A549 treated with CpdA at 1 μM for 4 hours (cell line): Measurements from ENCODE around the gene PDIK1L. TPM values are rescaled to one million over a fixed set of nuclear protein-coding genes. Genes with fewer than 3 reads are reported as not detected.

Experiments
- total RNA-seq: library from RNA; stranded (reverse); fragments of 200-300 nt; extraction: Qiagen RNA extraction; gene quantifications from 5 replicates; pipeline ENCODE4 v1.2.3, GENCODE V29; 2022; ENCODE audit warnings: low read depth

PDIK1L gene
- total RNA-seq: 1.7 to 2.6 TPM (median 1.7 TPM) in 5 replicates

GRCh38 chr1:26111530-26112406 lies at the start of gene PDIK1L:
TSS of gene PDIK1L (plus strand) at chr1:26111824. CDS start at chr1:26114309, 2,485 bp downstream.

DNA sequence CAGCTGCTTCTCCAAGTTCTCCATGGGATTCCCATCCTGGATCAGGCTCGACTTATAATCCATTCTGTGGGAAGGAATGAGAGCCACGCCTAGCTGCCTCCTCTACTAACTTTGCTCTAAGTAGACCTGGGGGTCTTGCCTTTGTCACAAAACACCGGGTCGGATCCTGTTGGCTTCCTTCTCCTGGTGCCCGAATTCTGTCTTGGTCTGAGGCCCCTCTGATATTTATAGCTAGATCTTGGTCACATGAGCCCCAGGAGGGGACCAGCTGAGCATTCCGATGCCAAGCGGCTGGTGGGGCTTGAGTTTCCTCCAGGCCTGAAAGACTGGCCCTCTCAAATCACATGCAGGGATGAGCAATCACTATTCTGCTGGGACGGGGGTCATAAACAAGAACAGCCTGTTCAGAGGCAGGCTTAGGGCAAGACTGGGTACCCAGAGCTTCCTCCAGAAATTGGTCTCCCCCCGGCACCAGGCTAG lies 44.2 kb upstream of the PDIK1L start, which contains the start of gene TRIM63:
TSS of gene TRIM63 (minus strand) at position 199 of the 480 bp plus-strand sequence. CDS start at position 63, 136 bp downstream.

DNA sequence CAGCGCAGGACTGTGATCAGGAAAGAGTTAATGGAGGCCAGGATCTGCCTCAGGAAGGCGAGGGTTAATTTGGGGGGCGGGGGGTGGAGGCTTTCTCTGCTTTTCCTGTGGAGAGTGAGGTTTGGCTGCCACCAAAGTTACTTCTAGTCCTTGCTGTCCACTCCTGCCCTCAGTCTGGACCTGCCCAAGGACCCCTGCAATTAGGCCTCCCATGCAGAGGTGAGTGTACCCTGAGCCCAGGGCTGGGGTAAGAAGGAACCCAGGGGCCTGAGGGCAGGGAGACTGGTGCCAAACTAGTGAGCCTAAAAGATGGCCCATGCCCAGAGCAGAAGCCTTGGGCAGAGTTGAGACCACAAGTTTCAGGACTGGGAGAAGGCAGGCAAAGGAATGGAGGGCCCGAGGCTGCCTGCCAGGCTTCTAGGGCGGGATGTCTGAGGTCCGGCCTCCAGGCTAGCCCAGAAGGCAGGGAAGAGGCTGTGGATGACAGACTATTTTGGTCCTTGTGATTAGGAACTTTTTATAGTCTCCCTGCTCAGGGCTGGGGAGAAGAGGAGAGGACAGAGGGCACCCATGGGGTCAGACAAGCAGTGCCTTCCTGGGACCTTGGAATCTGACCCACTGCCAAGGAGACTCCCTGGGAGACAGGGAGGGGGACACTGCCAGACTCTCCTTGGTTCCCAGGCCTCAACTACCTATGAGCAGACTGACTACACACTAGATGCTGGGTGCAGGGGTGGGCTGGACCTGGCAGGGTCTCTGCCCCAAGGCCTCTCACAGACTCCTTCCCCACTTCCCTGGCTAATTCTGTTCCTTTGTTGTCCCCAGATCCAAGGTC lies 47.5 kb downstream of the PDIK1L start, which contains the start of gene FAM110D:
TSS of gene FAM110D (plus strand) at position 172 of the 835 bp plus-strand sequence. CDS start 2,213 bp downstream, outside the sequence.

DNA sequence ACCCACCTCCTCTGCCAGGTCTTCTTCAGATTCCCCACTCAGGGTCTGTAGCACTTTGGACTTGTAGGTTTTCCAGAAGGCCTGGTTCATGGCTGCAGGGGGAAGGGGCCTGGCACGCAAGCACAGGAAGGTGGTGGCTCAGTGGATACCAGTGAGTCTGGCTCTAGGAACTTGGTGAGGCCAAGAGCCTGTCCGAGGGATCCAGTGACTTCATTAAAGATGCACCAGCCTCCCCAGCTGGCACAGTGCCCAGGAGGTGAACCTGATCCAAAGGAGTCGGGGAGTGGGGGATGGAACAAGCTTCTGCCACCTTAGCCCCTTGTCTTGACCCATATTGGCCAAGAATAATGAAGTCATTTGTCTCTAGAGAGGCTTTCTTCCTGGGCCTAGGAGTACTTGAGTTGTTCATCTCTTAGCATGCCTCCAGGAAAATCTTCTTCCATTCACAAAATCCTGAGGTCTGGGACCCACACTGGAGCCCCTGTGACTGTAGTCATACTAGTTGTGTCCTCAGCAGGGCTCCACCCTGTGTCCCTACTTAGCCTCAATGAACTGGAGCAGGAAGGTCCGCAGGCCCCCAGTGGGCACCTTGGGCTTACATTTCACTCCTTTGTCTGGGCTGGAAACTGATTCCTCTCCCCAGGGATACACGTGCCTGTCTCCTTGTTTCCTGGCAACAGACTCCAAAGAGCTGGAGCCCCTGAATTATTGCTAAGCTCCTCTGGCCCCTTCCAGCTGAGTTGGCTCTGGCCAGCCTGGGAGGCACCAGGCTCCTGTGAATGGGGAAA lies 57.0 kb downstream of the PDIK1L start, which contains the start of gene C1orf232:
TSS of gene C1orf232 (minus strand) at position 554 of the 788 bp plus-strand sequence. CDS start at position 90, 464 bp downstream.

GRCh38 chr1:26169669-26170471 lies 58.2 kb downstream of the PDIK1L start, which contains the start of gene ZNF593:
TSS of gene ZNF593 (plus strand) at chr1:26169908. CDS start at chr1:26169984, 76 bp downstream.

GRCh38 chr1:26171084-26172072 lies 59.8 kb downstream of the PDIK1L start, which contains the start of gene ZNF593OS:
TSS of gene ZNF593OS (minus strand) at chr1:26171832. CDS start at chr1:26171661, 171 bp downstream.

Other genes starting within 250 kb of the PDIK1L start
- 2.6 to 4.0 TPM (median 3.3 TPM) in 5 replicates for gene PAQR7, start 236.1 kb upstream of the PDIK1L start, total RNA-seq
- 183 to 215 TPM (median 203 TPM) in 5 replicates for gene STMN1, start 205.4 kb upstream of the PDIK1L start, total RNA-seq
- 6.9 to 9.1 TPM (median 7.8 TPM) in 5 replicates for gene PAFAH2, start 113.8 kb upstream of the PDIK1L start, total RNA-seq
- not detected in 5 replicates for gene EXTL1, start 90.0 kb upstream of the PDIK1L start, total RNA-seq
- 0.03 to 0.17 TPM (median 0.04 TPM) in 4 of 5 replicates, not detected in the other for gene SLC30A2, start 65.7 kb upstream of the PDIK1L start, total RNA-seq
- gene TRIM63, start 44.2 kb upstream of the PDIK1L start, total RNA-seq: 0.03 TPM in 1 of 5 replicates, not detected in the others
- 0.01 to 0.06 TPM in 2 of 5 replicates, not detected in the others for gene FAM110D, start 47.3 kb downstream of the PDIK1L start, total RNA-seq
- not detected in 5 replicates for gene C1orf232, start 57.1 kb downstream of the PDIK1L start, total RNA-seq
- gene ZNF593, start 58.1 kb downstream of the PDIK1L start, total RNA-seq: 48.2 to 75.7 TPM (median 67.5 TPM) in 5 replicates
- 0.22 to 0.34 TPM (median 0.27 TPM) in 4 of 5 replicates, not detected in the other for gene ZNF593OS, start 60.0 kb downstream of the PDIK1L start, total RNA-seq
- gene CNKSR1, start 65.7 kb downstream of the PDIK1L start, total RNA-seq: 0.21 to 0.45 TPM (median 0.35 TPM) in 4 of 5 replicates, not detected in the other
- not detected in 5 replicates for gene CATSPER4, start 78.8 kb downstream of the PDIK1L start, total RNA-seq
- 12.4 to 14.7 TPM (median 13.9 TPM) in 5 replicates for gene CEP85, start 122.4 kb downstream of the PDIK1L start, total RNA-seq
- 115 to 171 TPM (median 156 TPM) in 5 replicates for gene SH3BGRL3, start 168.3 kb downstream of the PDIK1L start, total RNA-seq
- 13.0 to 16.9 TPM (median 16.7 TPM) in 5 replicates for gene UBXN11, start 194.8 kb downstream of the PDIK1L start, total RNA-seq
- not detected in 5 replicates for gene CD52, start 206.1 kb downstream of the PDIK1L start, total RNA-seq
- gene CRYBG2, start 242.3 kb downstream of the PDIK1L start, total RNA-seq: 1.6 to 2.3 TPM (median 1.7 TPM) in 5 replicates